Left renal cortex interstitium (tissue), 4 donors: ENCODE results near the gene PRDM16. TPM values are rescaled to one million over a fixed set of nuclear protein-coding genes. Genes with fewer than 3 reads are reported as not detected.

ENCODE experiments used
- DNase-seq, 4 donors: peaks; one replicate each; pipeline ENCODE4 v3.0.0-alpha.2; 2013; ENCODE audit warnings: low read depth in 4 of 4, low spot score in 2 of 4, missing footprints in 1 of 4
- polyA plus RNA-seq, 4 donors: library from polyadenylated mRNA; unstranded; fragments of 120-200 nt; gene quantifications; one replicate each; pipeline ENCODE4 v1.2.1, GENCODE V29; 2013; ENCODE audit not compliant: insufficient read length in 4 of 4

PRDM16 gene
- polyA plus RNA-seq, 4 donors, result 4.9 to 12.5 (median 7.0) TPM

- DNase-seq, result no peak
Measured at GRCh38 chr1:3216015-3216391, 147.0 kb downstream of the PRDM16 start.

GRCh38 chr1:3217181-3217641 is 148.2 kb downstream of the PRDM16 start:
- no peak for DNase-seq

- DNase-seq, result no peak
Measured at GRCh38 chr1:3217979-3218679, 149.1 kb downstream of the PRDM16 start.

GRCh38 chr1:3219005-3219790 is 150.2 kb downstream of the PRDM16 start:
- DNase-seq, result no peak

- no peak for DNase-seq
Measured at GRCh38 chr1:3219791-3220467, 150.9 kb downstream of the PRDM16 start.

GRCh38 chr1:3221112-3222041 is 152.4 kb downstream of the PRDM16 start:
- no peak for DNase-seq

GRCh38 chr1:3222042-3222692 is 153.2 kb downstream of the PRDM16 start:
- DNase-seq, result no peak

- DNase-seq, result no peak
Measured at GRCh38 chr1:3225661-3226060, 156.7 kb downstream of the PRDM16 start.

- DNase-seq, result no peak
Measured at GRCh38 chr1:3226191-3226590, 157.2 kb downstream of the PRDM16 start.

- DNase-seq, result no peak
Measured at GRCh38 chr1:3226701-3227350, 157.8 kb downstream of the PRDM16 start.

GRCh38 chr1:3227351-3227704 is 158.3 kb downstream of the PRDM16 start:
- no peak for DNase-seq

- DNase-seq, result no peak
Measured at GRCh38 chr1:3227893-3228292, 158.9 kb downstream of the PRDM16 start.

GRCh38 chr1:3229081-3229725 is 160.2 kb downstream of the PRDM16 start:
- no peak for DNase-seq

- no peak for DNase-seq
Measured at GRCh38 chr1:3230553-3230952, 161.6 kb downstream of the PRDM16 start.

- DNase-seq, result no peak
Measured at GRCh38 chr1:3231245-3231644, 162.2 kb downstream of the PRDM16 start.

- no peak for DNase-seq
Measured at GRCh38 chr1:3231826-3232225, 162.8 kb downstream of the PRDM16 start.

GRCh38 chr1:3233031-3233430 is 164.0 kb downstream of the PRDM16 start:
- DNase-seq, result no peak

GRCh38 chr1:3233551-3233950 is 164.5 kb downstream of the PRDM16 start:
- DNase-seq, result no peak

GRCh38 chr1:3234281-3234680 is 165.3 kb downstream of the PRDM16 start:
- no peak for DNase-seq
